Keratinocyte (primary cell): ENCODE measurements around the gene MAGEA2. TPM values are rescaled to one million over a fixed set of nuclear protein-coding genes. Genes with fewer than 3 reads are reported as not detected.
"Not testable (repeated sequence)": the region's sequence is repeated elsewhere in the genome, so short reads cannot be mapped to it uniquely, and the experiment has no call there.

Experiments used
- DNase-seq: peaks from one replicate; pipeline ENCODE4 v3.0.0-alpha.2; 2011; ENCODE audit warnings: low read depth, missing footprints, low spot score
- FAIRE-seq: peaks from 2 replicates; lab custom pipeline; 2011; peaks lifted over from hg19 to GRCh38; lab: Jason Lieb, UNC
- H2AFZ ChIP-seq: 2 replicates; pipeline ENCODE4 v1.6.0; 2012; ENCODE audit warnings: low read length, control low read depth, inconsistent platforms; ENCODE audit not compliant: control insufficient read depth
- H3K27ac ChIP-seq: 2 replicates; pipeline ENCODE4 v1.5.1; 2011; ENCODE audit warnings: low read length; ENCODE audit not compliant: control insufficient read depth, insufficient read depth
- H3K27me3 ChIP-seq: 3 replicates; pipeline ENCODE4 v1.6.0; 2011; ENCODE audit warnings: low read length; ENCODE audit not compliant: control insufficient read depth, insufficient read depth; ENCODE audit errors: extremely low read depth
- H3K36me3 ChIP-seq, 2 experiments: 2 replicates in 1 of 2; 3 replicates in 1 of 2; pipeline ENCODE4 v1.5.1; 2011; ENCODE audit warnings: low read length in 2 of 2, mild to moderate bottlenecking in 1 of 2; ENCODE audit not compliant: control insufficient read depth in 2 of 2, insufficient read depth in 2 of 2; ENCODE audit errors: extremely low read depth in 1 of 2
- H3K4me1 ChIP-seq: 3 replicates; pipeline ENCODE4 v1.5.1; 2011; ENCODE audit warnings: low read length; ENCODE audit not compliant: control insufficient read depth, insufficient read depth; ENCODE audit errors: extremely low read depth
- H3K4me2 ChIP-seq: 3 replicates; pipeline ENCODE4 v1.6.0; 2011; ENCODE audit warnings: low read depth, low read length; ENCODE audit not compliant: control insufficient read depth, insufficient read depth; ENCODE audit errors: extremely low read depth
- H3K4me3 ChIP-seq, 3 experiments: fragments of 200-600 bp in 1 of 3; sonication (generic) in 1 of 3; 2 replicates in 2 of 3; 3 replicates in 1 of 3; pipeline ENCODE4 v1.5.1; 2011 to 2016; ENCODE audit warnings: low read length in 3 of 3, mild to moderate bottlenecking in 3 of 3, control low read depth in 2 of 3, inconsistent platforms in 1 of 3, low read depth in 1 of 3, mixed read lengths in 1 of 3, mixed run types in 1 of 3, moderate library complexity in 1 of 3; ENCODE audit not compliant: control insufficient read depth in 2 of 3, insufficient read depth in 2 of 3; ENCODE audit errors: extremely low read depth in 1 of 3
- H3K79me2 ChIP-seq: 2 replicates; pipeline ENCODE4 v1.6.0; 2012; ENCODE audit warnings: low read length; ENCODE audit not compliant: control insufficient read depth, insufficient read depth
- H3K9ac ChIP-seq: 3 replicates; pipeline ENCODE4 v1.6.0; 2011; ENCODE audit warnings: low read length; ENCODE audit not compliant: control insufficient read depth, insufficient read depth; ENCODE audit errors: extremely low read depth
- H3K9me1 ChIP-seq: 3 replicates; pipeline ENCODE4 v1.6.0; 2011; ENCODE audit warnings: low read length; ENCODE audit not compliant: control insufficient read depth, insufficient read depth; ENCODE audit errors: extremely low read depth
- H3K9me3 ChIP-seq: 2 replicates; pipeline ENCODE4 v1.5.1; 2012; ENCODE audit warnings: low read depth, low read length; ENCODE audit not compliant: control insufficient read depth
- H4K20me1 ChIP-seq: 3 replicates; pipeline ENCODE4 v1.6.0; 2011; ENCODE audit warnings: low read length; ENCODE audit not compliant: control insufficient read depth, insufficient read depth; ENCODE audit errors: extremely low read depth
- EZH2 ChIP-seq: IDR thresholded peaks from one replicate; pipeline ENCODE4 v1.6.1; 2012; ENCODE audit warnings: inconsistent platforms, mild to moderate bottlenecking, low read length, moderate library complexity
- dilution Hi-C: fragments of 300-500 bp; cut with MboI; formaldehyde crosslinking; loops from one replicate; pipeline ENCODE4 v1.7.0; 2020; ENCODE audit warnings: low sequenced_read_pairs; ENCODE audit not compliant: extremely low pct_ligation_motif_present
- polyA plus RNA-seq, 5 experiments: library from polyadenylated mRNA; depleted of rRNA in 3 of 5; stranded (reverse) in 3 of 5; stranded (forward) in 1 of 5; unstranded in 1 of 5; fragments of >200 nt; gene quantifications; 1 replicate in 1 of 5; 2 replicates in 3 of 5; 3 replicates in 1 of 5; pipeline versions ENCODE4 v1.2.1 to v1.2.3, GENCODE V29; 2011 to 2012; ENCODE audit warnings: missing spikeins in 2 of 5, low read depth in 1 of 5, low replicate concordance in 1 of 5
- TF ChIP-seq, protein P1 (sequence below), 3 experiments: IDR thresholded peaks in 1 of 3; conservative IDR thresholded peaks in 1 of 3; optimal IDR thresholded peaks in 1 of 3; 2 replicates in 2 of 3; 3 replicates in 1 of 3; pipeline versions ENCODE3 to v1.5.1; 2011; ENCODE audit warnings: low read length in 3 of 3, mild to moderate bottlenecking in 3 of 3, moderate library complexity in 2 of 3, control low read depth in 1 of 3, inconsistent platforms in 1 of 3; ENCODE audit not compliant: insufficient read depth in 2 of 3; ENCODE audit errors: extremely low read depth in 1 of 3

MAGEA2 gene
- polyA plus RNA-seq, 1 donor (not counting 4 experiments of a cell fraction or from before 2014, with no cell fraction given), result not detected

- Histone ChIP-seq H4K20me1 (no peaks in the 10 kb centered on the region), H3K4me3 (no peak within 1 kb of the TSS), H3K4me2 (no peak within 1 kb of the TSS), H3K27ac (no peak within 1 kb of the TSS), H3K79me2 (no peaks in the 10 kb centered on the region), H3K9me3 (no peaks in the 10 kb centered on the region), H3K4me1 (no peaks in the 10 kb centered on the region), H3K36me3 (no peaks in the 10 kb centered on the region), H3K27me3 (no peaks in the 10 kb centered on the region), H3K9ac (no peak within 1 kb of the TSS), H3K9me1 (no peaks in the 10 kb centered on the region), H2AFZ (no peak within 1 kb of the TSS)
- dilution Hi-C loops, result no loop called here
- DNase-seq, result no peak
- TF ChIP-seq, protein P1, sequence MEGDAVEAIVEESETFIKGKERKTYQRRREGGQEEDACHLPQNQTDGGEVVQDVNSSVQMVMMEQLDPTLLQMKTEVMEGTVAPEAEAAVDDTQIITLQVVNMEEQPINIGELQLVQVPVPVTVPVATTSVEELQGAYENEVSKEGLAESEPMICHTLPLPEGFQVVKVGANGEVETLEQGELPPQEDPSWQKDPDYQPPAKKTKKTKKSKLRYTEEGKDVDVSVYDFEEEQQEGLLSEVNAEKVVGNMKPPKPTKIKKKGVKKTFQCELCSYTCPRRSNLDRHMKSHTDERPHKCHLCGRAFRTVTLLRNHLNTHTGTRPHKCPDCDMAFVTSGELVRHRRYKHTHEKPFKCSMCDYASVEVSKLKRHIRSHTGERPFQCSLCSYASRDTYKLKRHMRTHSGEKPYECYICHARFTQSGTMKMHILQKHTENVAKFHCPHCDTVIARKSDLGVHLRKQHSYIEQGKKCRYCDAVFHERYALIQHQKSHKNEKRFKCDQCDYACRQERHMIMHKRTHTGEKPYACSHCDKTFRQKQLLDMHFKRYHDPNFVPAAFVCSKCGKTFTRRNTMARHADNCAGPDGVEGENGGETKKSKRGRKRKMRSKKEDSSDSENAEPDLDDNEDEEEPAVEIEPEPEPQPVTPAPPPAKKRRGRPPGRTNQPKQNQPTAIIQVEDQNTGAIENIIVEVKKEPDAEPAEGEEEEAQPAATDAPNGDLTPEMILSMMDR (optimal IDR thresholded peaks at IDR 0.05 in 1 of 3, IDR thresholded peaks at IDR 0.05 in 1 of 3, conservative IDR thresholded peaks at IDR 0.05 in 1 of 3; ENCODE audit: extremely low read depth in 1 of 3, insufficient read depth in 2 of 3, low read length in 3 of 3), result no peak
- no peak for TF ChIP-seq EZH2
- FAIRE-seq, result no peak
Measured at GRCh38 chrX:152733261-152733975, 20.2 kb downstream of the MAGEA2 start, which contains the start of the genes CSAG1 and MAGEA12. Gene CSAG1, minus strand, starts transcription at chrX:152733721. Its CDS starts 1,261 bp downstream, at chrX:152732460. Gene MAGEA12, plus strand, starts transcription at chrX:152733757. Its CDS starts 2,405 bp downstream, at chrX:152736162.

GRCh38 chrX:152725409-152725808 is 28.2 kb downstream of the MAGEA2 start:
- dilution Hi-C loops, result no loop called here
- no peaks in the 10 kb centered on the region for H3K27me3 ChIP-seq
- H3K36me3 ChIP-seq, result no peaks in the 10 kb centered on the region
- no peaks in the 10 kb centered on the region for H3K9me1 ChIP-seq
- no peaks in the 10 kb centered on the region for H4K20me1 ChIP-seq
- no peaks in the 10 kb centered on the region for H3K4me1 ChIP-seq
- no peak for FAIRE-seq
- no peaks in the 10 kb centered on the region for H3K79me2 ChIP-seq
- no peak overlapping the region for H2AFZ ChIP-seq
- H3K9me3 ChIP-seq, result no peaks in the 10 kb centered on the region
- no peak overlapping the region for H3K27ac ChIP-seq
- H3K9ac ChIP-seq, result no peak overlapping the region
- TF ChIP-seq EZH2, result no peak
- TF ChIP-seq, protein P1 (optimal IDR thresholded peaks at IDR 0.05 in 1 of 3, IDR thresholded peaks at IDR 0.05 in 1 of 3, conservative IDR thresholded peaks at IDR 0.05 in 1 of 3; ENCODE audit: extremely low read depth in 1 of 3, insufficient read depth in 2 of 3, low read length in 3 of 3), result no peak
- DNase-seq, result no peak
- no peak overlapping the region for H3K4me3 ChIP-seq
- H3K4me2 ChIP-seq, result no peak overlapping the region

GRCh38 chrX:152713815-152714787 is 39.5 kb downstream of the MAGEA2 start, which contains the start of gene MAGEA2B:
Gene MAGEA2B, plus strand, starts transcription at chrX:152714628. Its CDS starts 2,479 bp downstream, at chrX:152717107.
- H3K4me2 ChIP-seq, H3K4me3 ChIP-seq, H3K79me2 ChIP-seq, H3K4me1 ChIP-seq, H2AFZ ChIP-seq, H3K9me1 ChIP-seq, H3K9ac ChIP-seq, dilution Hi-C loops, H4K20me1 ChIP-seq, FAIRE-seq, H3K36me3 ChIP-seq, H3K9me3 ChIP-seq, DNase-seq, H3K27ac ChIP-seq, H3K27me3 ChIP-seq: not testable (repeated sequence)
